Kidney epithelial cell (primary cell): ENCODE measurements around the gene KCTD10. TPM values are rescaled to one million over a fixed set of nuclear protein-coding genes. Genes with fewer than 3 reads are reported as not detected.

ENCODE experiments used
- DNase-seq: peaks from one replicate; pipeline ENCODE4 v3.0.0-alpha.2; 2010; ENCODE audit warnings: low read depth
- H3K27me3 ChIP-seq: 2 replicates; pipeline ENCODE4 v1.6.0; 2011; ENCODE audit warnings: low read length; ENCODE audit not compliant: control insufficient read depth, insufficient read depth
- H3K36me3 ChIP-seq: 2 replicates; pipeline ENCODE4 v1.5.1; 2011; ENCODE audit warnings: low read length; ENCODE audit not compliant: control insufficient read depth, insufficient read depth
- H3K4me3 ChIP-seq: 2 replicates; pipeline ENCODE4 v1.5.1; 2011; ENCODE audit warnings: low read depth, mild to moderate bottlenecking, control low read depth, low read length
- CTCF ChIP-seq: IDR thresholded peaks from 2 replicates; pipeline ENCODE4 v1.5.1; 2011; ENCODE audit warnings: mild to moderate bottlenecking, moderate library complexity, low read length, control low read depth, inconsistent platforms; ENCODE audit not compliant: insufficient read depth, poor library complexity, severe bottlenecking
- total RNA-seq: library from RNA; depleted of rRNA; stranded (reverse); fragments of >200 nt; gene quantifications from 2 replicates; pipeline ENCODE4 v1.2.3, GENCODE V29; 2015

Gene KCTD10
- total RNA-seq, 1 donor from 2014 or later: 37.9 TPM

- Histone ChIP-seq H3K36me3 (peaks cover 2% of the 10 kb centered on the region), H3K4me3 (no peak overlapping the region), H3K27me3 (no peaks in the 10 kb centered on the region)
- DNase-seq: no peak
- no peak for TF ChIP-seq CTCF
Measured at GRCh38 chr12:109521831-109522230, 44.7 kb upstream of the KCTD10 start.

GRCh38 chr12:109519787-109520186, 42.7 kb upstream of the KCTD10 start:
- Histone ChIP-seq H3K4me3 (no peak overlapping the region), H3K36me3 (peaks cover 2% of the 10 kb centered on the region), H3K27me3 (no peaks in the 10 kb centered on the region)
- no peak for TF ChIP-seq CTCF
- no peak for DNase-seq

- peak; percentile 92 for TF ChIP-seq CTCF
- H3K36me3 ChIP-seq: peaks cover 2% of the 10 kb centered on the region
- H3K27me3 ChIP-seq: no peaks in the 10 kb centered on the region
- H3K4me3 ChIP-seq: no peak overlapping the region
- no peak for DNase-seq
Measured at GRCh38 chr12:109518820-109519665, 41.9 kb upstream of the KCTD10 start.

- TF ChIP-seq CTCF: no peak
- Histone ChIP-seq H3K4me3 (no peak overlapping the region), H3K36me3 (peaks cover 2% of the 10 kb centered on the region), H3K27me3 (no peaks in the 10 kb centered on the region)
- no peak for DNase-seq
Measured at GRCh38 chr12:109517619-109518018, 40.5 kb upstream of the KCTD10 start.

GRCh38 chr12:109513977-109514376, 36.9 kb upstream of the KCTD10 start:
- TF ChIP-seq CTCF: no peak

GRCh38 chr12:109513051-109513450, 36.0 kb upstream of the KCTD10 start:
- Histone ChIP-seq H3K27me3 (no peaks in the 10 kb centered on the region), H3K36me3 (peaks cover 1% of the 10 kb centered on the region), H3K4me3 (no peak overlapping the region)
- DNase-seq: no peak
- no peak for TF ChIP-seq CTCF

More at GRCh38 chr12:109513977-109514376, 36.9 kb upstream of the KCTD10 start:
- peaks cover 1% of the 10 kb centered on the region for H3K36me3 ChIP-seq
- H3K27me3 ChIP-seq: no peaks in the 10 kb centered on the region
- no peak for DNase-seq
- no peak overlapping the region for H3K4me3 ChIP-seq
